ENCODE measurements around the gene RAD54L.
"Not testable (repeated sequence)": the region's sequence is repeated elsewhere in the genome, so short reads cannot be mapped to it uniquely, and the experiment has no call there.

RAD54L gene

DNA sequence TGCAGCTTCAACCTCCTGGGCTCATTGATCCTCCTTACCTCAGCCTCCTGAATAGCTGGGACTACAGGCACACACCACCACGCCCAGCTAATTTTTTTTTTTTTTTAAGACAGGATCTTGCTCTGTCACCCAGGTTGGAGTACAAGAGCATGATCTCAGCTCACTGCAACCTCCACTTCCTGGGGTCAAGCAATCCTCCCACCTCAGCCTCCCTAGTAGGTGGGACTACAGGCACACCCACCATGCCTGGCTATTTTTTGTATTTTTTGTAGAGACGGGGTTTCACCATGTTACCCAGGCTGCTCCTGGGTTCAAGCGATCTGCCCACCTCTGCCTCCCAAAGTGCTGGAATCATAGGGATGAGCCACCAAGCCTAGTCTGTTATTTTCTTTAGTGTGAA, 3.7 kb upstream of the RAD54L start:
- not testable (repeated sequence) for H3K27me3 ChIP-seq (ENCODE audit: control insufficient read depth, insufficient read depth, low read length); H3K9me3 ChIP-seq (ENCODE audit: control insufficient read depth, low read depth, low read length); H3K9ac ChIP-seq (ENCODE audit: low read length); H3K36me3 ChIP-seq (ENCODE audit: control insufficient read depth, low read depth, low read length); H3K27ac ChIP-seq (ENCODE audit: low read length); H3K4me3 ChIP-seq (ENCODE audit: low read length)
- peaks cover 11% of the 10 kb centered on the region for H3K4me1 ChIP-seq (ENCODE audit: control insufficient read depth, low read depth, low read length)

DNA sequence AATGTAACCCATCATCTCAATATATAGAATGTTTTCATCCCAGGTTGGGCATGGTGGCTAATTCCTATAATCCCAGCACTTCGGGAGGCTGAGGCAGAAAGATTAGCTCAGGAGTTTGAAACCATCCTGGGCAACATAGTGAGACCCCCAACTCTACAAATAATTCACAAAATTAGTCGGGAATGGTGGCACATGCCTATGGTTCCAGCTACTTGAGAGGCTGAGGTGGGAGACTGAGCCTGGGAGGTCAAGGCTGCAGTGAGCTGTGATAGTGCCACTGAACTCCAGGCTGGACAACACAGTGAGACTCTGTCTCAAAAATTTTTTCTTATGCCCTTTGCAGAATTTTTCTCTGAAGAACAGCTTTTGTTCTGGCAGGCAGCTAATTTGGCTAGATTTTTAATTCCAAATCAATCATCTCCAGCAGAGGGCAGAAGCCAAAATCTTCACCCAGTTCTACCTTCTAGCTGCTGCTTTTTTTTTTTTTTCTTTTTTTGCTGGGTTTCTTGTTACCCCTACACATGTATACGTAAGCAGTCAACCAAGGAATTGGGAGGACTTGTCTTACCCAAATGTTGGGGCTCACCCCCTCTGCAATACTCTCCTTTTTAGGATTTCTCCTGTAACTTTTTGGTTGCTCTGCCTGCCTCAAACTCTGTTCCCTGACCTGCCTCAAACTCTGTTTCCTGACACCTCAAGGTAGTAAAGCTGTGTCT, 2.7 kb upstream of the RAD54L start:
- no peak overlapping the region for H3K9ac ChIP-seq (ENCODE audit: low read length)

DNA sequence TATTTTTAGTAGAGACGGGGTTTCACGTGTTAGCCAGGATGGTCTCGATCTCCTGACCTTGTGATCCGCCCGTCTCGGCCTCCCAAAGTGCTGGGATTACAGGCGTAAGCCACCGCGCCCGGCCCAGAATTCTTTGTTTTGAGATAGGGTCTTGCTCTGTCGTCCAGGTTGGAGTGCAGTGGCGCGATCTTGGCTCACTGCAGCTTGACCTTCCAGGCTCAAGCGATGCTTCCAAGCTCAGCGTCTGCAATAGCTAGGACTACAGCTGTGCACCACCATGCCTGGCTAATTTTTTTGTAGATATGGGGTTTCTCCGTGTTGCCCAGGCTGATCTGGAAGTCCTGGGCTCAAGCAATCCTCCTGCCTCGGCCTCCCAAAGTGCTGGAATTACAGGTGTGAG, 1.4 kb upstream of the RAD54L start:
- H3K27me3 ChIP-seq (ENCODE audit: control insufficient read depth, insufficient read depth, low read length); H3K4me3 ChIP-seq (ENCODE audit: low read length); H3K9me3 ChIP-seq (ENCODE audit: control insufficient read depth, low read depth, low read length); H3K27ac ChIP-seq (ENCODE audit: low read length): not testable (repeated sequence)
- Histone ChIP-seq H3K36me3 (ENCODE audit: control insufficient read depth, low read depth, low read length) (peaks cover 15% of the 10 kb centered on the region), H3K9ac (ENCODE audit: low read length) (peak overlapping the region; percentile 81), H3K4me1 (ENCODE audit: control insufficient read depth, low read depth, low read length) (peaks cover 11% of the 10 kb centered on the region)

More for the DNA sequence above, 2.7 kb upstream of the RAD54L start:
- Histone ChIP-seq H3K4me1 (ENCODE audit: control insufficient read depth, low read depth, low read length) (peaks cover 11% of the 10 kb centered on the region), H3K27ac (ENCODE audit: low read length) (no peak overlapping the region), H3K4me3 (ENCODE audit: low read length) (no peak overlapping the region), H3K27me3 (ENCODE audit: control insufficient read depth, insufficient read depth, low read length) (no peaks in the 10 kb centered on the region), H3K9me3 (ENCODE audit: control insufficient read depth, low read depth, low read length) (no peaks in the 10 kb centered on the region), H3K36me3 (ENCODE audit: control insufficient read depth, low read depth, low read length) (peaks cover 5% of the 10 kb centered on the region)

DNA sequence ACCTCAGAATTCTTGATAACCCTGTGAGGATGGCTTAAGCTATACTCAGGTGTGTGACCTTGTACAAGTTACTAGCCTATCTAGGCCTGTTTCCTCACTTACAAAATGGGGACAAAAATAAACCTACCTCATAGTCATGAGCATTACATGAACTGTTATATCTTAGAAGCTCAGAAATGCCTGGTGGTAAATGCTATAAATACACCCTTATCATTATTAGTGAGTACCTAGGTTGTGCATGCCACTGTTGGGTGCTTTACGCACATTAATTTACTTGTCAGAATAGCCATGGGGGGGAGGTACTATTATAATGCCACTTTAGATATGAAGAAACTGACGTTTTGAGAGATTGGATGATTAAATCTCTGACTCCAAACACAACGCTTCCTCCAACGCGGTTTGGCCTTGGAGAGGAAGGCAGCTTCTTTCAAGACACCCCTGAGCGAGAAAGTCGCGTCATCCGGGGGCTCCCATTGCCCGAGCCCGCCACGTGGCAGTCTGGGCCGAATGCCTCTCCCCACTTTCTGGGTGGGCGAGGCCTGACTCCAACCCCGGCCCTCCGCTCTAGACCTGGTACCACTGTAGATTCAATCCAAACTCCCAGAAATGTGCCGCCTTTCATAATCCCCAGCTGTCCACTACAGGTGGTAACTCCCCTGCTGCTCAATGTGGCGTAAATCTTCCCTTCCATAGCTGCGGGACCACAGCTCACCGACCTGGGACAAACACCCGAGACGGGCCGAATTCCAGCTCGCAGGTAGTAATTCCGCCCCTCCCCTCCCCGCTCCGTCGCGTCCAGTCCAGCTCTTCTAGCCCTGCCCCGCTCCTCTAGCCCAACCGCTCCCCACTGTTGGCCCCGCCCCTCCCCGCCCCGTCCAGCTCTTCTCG, 771 bp upstream of the RAD54L start:
- H3K9me3 ChIP-seq (ENCODE audit: control insufficient read depth, low read depth, low read length) = no peaks in the 10 kb centered on the region
- peaks cover 11% of the 10 kb centered on the region for H3K4me1 ChIP-seq (ENCODE audit: control insufficient read depth, low read depth, low read length)
- peak overlapping the region; percentile 89 for H3K4me3 ChIP-seq (ENCODE audit: low read length)
- H3K36me3 ChIP-seq (ENCODE audit: control insufficient read depth, low read depth, low read length) = peaks cover 21% of the 10 kb centered on the region
- peak overlapping the region; percentile 81 for H3K9ac ChIP-seq (ENCODE audit: low read length)
- H3K27ac ChIP-seq (ENCODE audit: low read length) = peak overlapping the region; percentile 75
- no peaks in the 10 kb centered on the region for H3K27me3 ChIP-seq (ENCODE audit: control insufficient read depth, insufficient read depth, low read length)

DNA sequence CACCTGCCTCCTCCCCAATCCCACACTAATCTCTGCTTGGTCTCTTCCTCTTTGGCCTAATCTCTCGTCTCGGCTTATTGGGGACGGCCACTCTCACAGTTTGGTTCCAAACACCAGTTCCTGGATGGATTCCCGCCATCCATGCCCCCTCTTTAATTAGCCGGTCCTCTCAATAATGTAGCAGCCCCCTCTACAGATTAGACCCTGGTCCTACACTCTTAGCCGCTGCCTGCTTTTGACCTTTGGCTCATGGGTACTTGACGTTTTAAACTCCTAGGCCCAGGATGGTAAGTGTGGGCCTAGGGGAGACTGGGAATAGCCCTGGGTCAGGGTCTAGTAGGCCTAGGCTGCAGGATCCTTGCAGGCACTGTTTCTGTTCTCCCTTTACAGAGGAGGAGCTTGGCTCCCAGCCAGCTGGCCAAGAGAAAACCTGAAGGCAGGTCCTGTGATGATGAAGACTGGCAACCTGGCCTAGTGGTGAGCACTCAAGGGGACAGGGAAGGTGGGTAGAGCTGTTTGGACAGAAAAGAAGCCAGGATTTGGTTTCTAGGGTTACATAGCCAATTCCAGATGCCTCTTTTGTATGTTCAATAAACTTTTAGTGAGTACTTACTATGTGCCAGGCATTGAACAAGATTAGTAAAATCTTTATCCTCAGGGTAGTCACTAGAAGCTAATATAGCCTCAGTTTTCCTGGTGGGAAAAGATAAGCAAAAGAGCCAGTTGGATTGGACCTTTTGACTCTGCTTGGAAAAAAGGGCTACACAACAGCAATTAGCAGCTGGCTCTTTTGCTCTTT, 758 bp downstream of the RAD54L start:
- Histone ChIP-seq H3K27me3 (ENCODE audit: control insufficient read depth, insufficient read depth, low read length) (no peaks in the 10 kb centered on the region), H3K27ac (ENCODE audit: low read length) (peak overlapping the region; percentile 84), H3K4me3 (ENCODE audit: low read length) (peak overlapping the region; percentile 94), H3K4me1 (ENCODE audit: control insufficient read depth, low read depth, low read length) (peaks cover 11% of the 10 kb centered on the region), H3K9ac (ENCODE audit: low read length) (peak overlapping the region; percentile 93), H3K9me3 (ENCODE audit: control insufficient read depth, low read depth, low read length) (no peaks in the 10 kb centered on the region), H3K36me3 (ENCODE audit: control insufficient read depth, low read depth, low read length) (peaks cover 33% of the 10 kb centered on the region)

DNA sequence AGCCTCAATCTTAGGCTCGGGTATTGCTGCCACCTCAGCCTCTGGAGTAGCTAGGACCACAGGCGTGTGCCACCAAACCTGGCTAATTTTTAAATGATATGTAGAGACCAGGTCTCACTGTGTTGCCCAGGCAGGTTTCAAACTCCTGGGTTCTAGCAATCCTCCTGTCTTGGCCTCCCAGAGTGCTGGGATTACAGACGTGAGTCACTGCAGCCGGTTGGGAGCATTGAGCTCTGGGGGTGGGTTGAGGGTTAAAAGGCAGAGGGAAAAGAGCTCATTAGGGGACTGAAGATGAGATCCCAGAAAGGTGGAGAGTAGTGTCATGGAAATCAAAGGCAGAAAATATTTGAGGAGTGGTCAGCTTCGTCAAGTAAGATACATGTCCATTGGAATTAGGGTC, 7.1 kb downstream of the RAD54L start:
- no peaks in the 10 kb centered on the region for H3K27me3 ChIP-seq (ENCODE audit: control insufficient read depth, insufficient read depth, low read length)
- H3K27ac ChIP-seq (ENCODE audit: low read length) = no peak overlapping the region
- H3K9me3 ChIP-seq (ENCODE audit: control insufficient read depth, low read depth, low read length) = no peaks in the 10 kb centered on the region
- H3K4me1 ChIP-seq (ENCODE audit: control insufficient read depth, low read depth, low read length) = no peaks in the 10 kb centered on the region
- peaks cover 55% of the 10 kb centered on the region for H3K36me3 ChIP-seq (ENCODE audit: control insufficient read depth, low read depth, low read length)
- H3K4me3 ChIP-seq (ENCODE audit: low read length) = no peak overlapping the region
- no peak overlapping the region for H3K9ac ChIP-seq (ENCODE audit: low read length)

DNA sequence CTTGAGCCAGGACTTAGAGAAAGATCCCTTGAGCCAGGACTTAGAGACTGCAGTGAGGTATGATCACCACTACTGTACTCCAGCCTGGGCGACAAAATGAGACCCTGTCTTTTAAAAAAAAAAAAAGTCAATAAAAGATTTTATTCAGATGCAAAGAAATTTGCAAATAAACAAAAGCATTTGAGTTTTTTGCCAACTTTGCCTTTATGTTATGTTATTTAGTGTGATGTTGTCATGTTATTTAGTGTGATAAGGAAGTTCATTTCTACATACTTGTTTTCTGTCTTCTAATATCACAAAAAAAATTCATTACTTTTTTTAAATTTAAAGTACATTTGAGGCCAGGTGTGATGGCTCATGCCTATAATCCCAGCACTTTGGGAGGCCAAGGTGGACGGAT, 9.0 kb downstream of the RAD54L start:
- no peaks in the 10 kb centered on the region for H3K9me3 ChIP-seq (ENCODE audit: control insufficient read depth, low read depth, low read length)
- H3K36me3 ChIP-seq (ENCODE audit: control insufficient read depth, low read depth, low read length) = peaks cover 58% of the 10 kb centered on the region
- H3K9ac ChIP-seq (ENCODE audit: low read length) = no peak overlapping the region
- no peaks in the 10 kb centered on the region for H3K4me1 ChIP-seq (ENCODE audit: control insufficient read depth, low read depth, low read length)
- H3K27ac ChIP-seq (ENCODE audit: low read length) = no peak overlapping the region
- H3K4me3 ChIP-seq (ENCODE audit: low read length) = no peak overlapping the region
- H3K27me3 ChIP-seq (ENCODE audit: control insufficient read depth, insufficient read depth, low read length) = no peaks in the 10 kb centered on the region

DNA sequence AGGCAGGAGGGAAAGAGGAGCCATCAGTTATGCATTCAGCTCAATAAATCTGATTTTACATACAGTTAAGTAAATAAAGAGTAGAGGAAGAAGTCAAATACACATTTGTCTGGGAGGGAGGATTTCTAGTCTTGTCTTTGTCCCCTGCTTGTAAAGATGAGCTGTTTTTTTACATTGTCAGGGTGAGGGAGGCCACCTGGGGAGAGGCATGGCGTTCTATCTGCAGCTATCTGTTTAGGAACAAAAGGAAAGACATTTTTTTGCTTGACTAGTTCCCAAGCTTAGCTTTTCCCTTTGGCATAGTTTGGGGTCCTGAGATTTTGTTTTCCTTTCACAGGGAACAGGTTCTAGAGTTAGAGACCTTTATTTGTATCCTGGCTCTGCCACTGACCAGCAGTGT, 14.9 kb downstream of the RAD54L start:
- H3K4me1 ChIP-seq (ENCODE audit: control insufficient read depth, low read depth, low read length) = no peaks in the 10 kb centered on the region

DNA sequence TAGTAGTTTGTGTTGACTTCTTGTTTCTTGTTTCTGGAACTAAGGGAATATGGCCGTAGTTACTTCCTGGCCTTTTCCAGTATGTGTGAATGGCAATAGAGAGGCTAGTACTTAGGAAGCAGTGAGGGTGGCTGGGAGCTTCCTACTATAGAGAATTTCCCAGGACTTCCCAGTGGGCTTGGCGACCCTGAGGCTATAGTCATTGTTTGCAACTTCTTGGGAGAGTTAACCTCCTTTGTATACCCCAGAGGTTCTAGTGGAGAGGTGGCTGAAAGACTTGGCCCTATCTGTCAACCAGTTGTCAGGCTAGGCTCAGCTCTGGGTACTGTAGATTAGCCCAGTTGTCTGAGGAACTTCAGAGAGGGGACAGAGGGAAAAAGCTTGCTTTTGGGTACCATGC, 15.6 kb downstream of the RAD54L start:
- peaks cover 92% of the 10 kb centered on the region for H3K36me3 ChIP-seq (ENCODE audit: control insufficient read depth, low read depth, low read length)
- no peak overlapping the region for H3K4me3 ChIP-seq (ENCODE audit: low read length)
- H3K9ac ChIP-seq (ENCODE audit: low read length) = no peak overlapping the region
- no peaks in the 10 kb centered on the region for H3K27me3 ChIP-seq (ENCODE audit: control insufficient read depth, insufficient read depth, low read length)
- H3K27ac ChIP-seq (ENCODE audit: low read length) = no peak overlapping the region
- no peaks in the 10 kb centered on the region for H3K9me3 ChIP-seq (ENCODE audit: control insufficient read depth, low read depth, low read length)
- no peaks in the 10 kb centered on the region for H3K4me1 ChIP-seq (ENCODE audit: control insufficient read depth, low read depth, low read length)

More for the DNA sequence above, 14.9 kb downstream of the RAD54L start:
- H3K4me3 ChIP-seq (ENCODE audit: low read length) = no peak overlapping the region
- H3K36me3 ChIP-seq (ENCODE audit: control insufficient read depth, low read depth, low read length) = peaks cover 87% of the 10 kb centered on the region
- H3K9me3 ChIP-seq (ENCODE audit: control insufficient read depth, low read depth, low read length) = no peaks in the 10 kb centered on the region
- no peaks in the 10 kb centered on the region for H3K27me3 ChIP-seq (ENCODE audit: control insufficient read depth, insufficient read depth, low read length)
- no peak overlapping the region for H3K27ac ChIP-seq (ENCODE audit: low read length)
- H3K9ac ChIP-seq (ENCODE audit: low read length) = no peak overlapping the region

DNA sequence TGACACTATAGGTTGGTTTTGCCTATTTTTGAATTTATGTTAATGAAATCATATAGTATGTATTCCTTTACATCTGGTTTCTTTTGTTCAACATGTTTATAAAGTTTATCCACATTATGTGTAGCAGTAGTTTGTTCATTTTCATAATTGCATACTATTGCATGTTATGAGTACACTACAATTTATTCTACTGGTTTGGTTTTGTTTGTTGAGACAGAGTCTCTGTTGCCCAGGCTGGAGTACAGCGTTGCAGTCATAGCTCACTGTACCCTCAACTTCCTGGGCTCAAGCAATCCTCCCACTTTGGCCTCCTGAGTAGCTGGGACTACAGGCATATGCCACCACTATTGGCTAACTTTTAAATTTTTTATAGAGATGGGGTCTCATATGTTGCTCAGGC, 21.0 kb downstream of the RAD54L start:
- Histone ChIP-seq H3K27me3 (ENCODE audit: control insufficient read depth, insufficient read depth, low read length) (no peaks in the 10 kb centered on the region), H3K27ac (ENCODE audit: low read length) (no peak overlapping the region), H3K4me3 (ENCODE audit: low read length) (no peak overlapping the region), H3K4me1 (ENCODE audit: control insufficient read depth, low read depth, low read length) (no peaks in the 10 kb centered on the region), H3K36me3 (ENCODE audit: control insufficient read depth, low read depth, low read length) (peaks cover 94% of the 10 kb centered on the region), H3K9ac (ENCODE audit: low read length) (no peak overlapping the region), H3K9me3 (ENCODE audit: control insufficient read depth, low read depth, low read length) (no peaks in the 10 kb centered on the region)

DNA sequence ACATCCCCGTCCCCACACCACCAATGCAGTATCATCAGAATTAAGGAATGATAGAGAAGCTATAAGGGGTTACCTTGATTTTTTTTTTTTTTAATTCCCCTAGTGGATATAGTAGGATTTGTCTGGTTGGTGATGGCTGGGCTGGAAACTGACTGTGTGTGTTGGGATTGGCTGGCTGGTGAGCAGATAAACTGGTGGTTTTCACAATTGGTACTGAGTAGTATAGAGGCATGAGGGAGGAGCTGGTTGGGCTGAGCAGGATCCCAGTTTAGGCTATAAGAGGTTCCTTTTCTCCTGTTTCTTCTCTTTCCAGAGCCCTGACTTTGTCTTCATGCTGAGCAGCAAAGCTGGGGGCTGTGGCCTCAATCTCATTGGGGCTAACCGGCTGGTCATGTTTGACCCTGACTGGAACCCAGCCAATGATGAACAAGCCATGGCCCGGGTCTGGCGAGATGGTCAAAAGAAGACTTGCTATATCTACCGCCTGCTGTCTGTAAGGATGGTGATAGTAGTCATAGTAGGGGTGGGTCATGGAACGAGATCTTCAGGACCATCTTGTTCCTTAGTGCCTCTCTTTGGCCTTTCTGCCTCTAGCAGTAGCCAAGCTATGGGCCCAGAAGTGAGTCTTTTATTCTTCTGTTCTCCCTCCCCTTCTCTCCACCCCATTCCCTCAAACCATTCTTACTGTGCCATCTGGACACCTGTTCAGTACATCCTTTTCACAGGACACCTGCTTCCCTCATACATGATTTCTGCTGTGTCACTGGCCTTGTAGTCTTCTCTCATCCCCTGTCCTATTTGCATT, 26.9 kb downstream of the RAD54L start:
- Histone ChIP-seq H3K4me1 (ENCODE audit: control insufficient read depth, low read depth, low read length) (no peaks in the 10 kb centered on the region), H3K27ac (ENCODE audit: low read length) (no peak overlapping the region), H3K36me3 (ENCODE audit: control insufficient read depth, low read depth, low read length) (peaks cover 92% of the 10 kb centered on the region), H3K4me3 (ENCODE audit: low read length) (no peak overlapping the region), H3K9ac (ENCODE audit: low read length) (no peak overlapping the region), H3K27me3 (ENCODE audit: control insufficient read depth, insufficient read depth, low read length) (no peaks in the 10 kb centered on the region), H3K9me3 (ENCODE audit: control insufficient read depth, low read depth, low read length) (no peaks in the 10 kb centered on the region)
